GM19099 (cell line): ENCODE data around the gene TREM1.

Experiments
- POLR2A ChIP-seq: IDR thresholded peaks from 3 replicates; pipeline ENCODE4 v1.6.1; 2011; ENCODE audit warnings: low read depth; ENCODE audit not compliant: insufficient read length; ENCODE audit errors: extremely low read depth

Gene TREM1

GRCh38 chr6:41315943-41316620 lies 29.6 kb upstream of the TREM1 start:
- TF ChIP-seq POLR2A, result no peak

DNA sequence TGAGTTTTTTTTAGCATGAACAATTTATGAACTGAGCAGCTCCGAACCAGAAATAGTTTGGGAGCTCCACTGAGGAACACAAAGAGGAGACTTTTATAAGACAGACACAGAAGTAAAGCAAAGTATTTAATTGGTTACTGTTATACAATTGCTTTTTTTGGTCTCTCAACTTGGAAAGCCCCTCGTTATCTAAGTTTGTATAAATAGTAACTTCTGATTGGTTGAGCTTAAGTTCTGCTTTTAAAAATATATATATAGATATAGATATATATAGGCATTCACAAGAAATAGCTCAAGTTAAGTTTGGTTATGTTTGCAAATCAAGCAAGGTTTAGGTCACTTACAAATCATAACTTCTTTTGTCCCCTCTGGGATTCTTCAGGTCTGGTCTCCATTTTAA lies 28.7 kb upstream of the TREM1 start:
- TF ChIP-seq POLR2A, result no peak

- TF ChIP-seq POLR2A, result no peak
Observed at GRCh38 chr6:41306187-41306854, 19.8 kb upstream of the TREM1 start.

- TF ChIP-seq POLR2A, result no peak
Observed at GRCh38 chr6:41302638-41303037, 16.2 kb upstream of the TREM1 start.

DNA sequence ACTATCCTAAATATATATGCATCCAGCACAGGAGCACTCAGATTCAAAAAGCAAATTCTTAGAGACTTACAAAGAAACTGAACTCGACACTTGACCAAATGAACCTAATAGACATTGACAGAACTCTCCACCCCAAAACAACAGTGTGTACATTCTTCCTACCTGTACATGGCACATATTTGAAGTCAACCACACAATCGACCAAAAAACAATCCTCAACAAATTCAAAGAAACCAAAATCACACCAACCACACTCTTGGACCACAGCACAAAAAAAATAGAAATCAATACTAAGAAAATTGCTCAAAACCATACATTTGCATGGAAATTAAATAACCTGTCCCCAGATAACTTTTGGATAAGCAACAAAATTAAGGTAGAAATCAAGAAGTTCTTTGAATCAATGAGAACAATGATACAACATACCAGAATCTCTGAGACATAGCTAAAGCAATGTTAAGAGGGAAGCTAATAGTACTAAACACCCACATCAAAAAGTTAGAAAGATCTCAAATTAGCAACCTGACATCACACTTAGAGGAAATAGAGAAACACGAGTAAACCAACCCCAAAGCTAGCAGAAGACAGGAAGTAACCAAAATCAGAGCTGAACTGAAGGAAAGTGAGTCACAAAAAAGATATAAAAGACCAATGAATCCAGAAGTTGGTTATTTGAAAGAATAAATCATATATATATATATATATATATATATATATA lies 12.5 kb upstream of the TREM1 start:
- no peak for TF ChIP-seq POLR2A

DNA sequence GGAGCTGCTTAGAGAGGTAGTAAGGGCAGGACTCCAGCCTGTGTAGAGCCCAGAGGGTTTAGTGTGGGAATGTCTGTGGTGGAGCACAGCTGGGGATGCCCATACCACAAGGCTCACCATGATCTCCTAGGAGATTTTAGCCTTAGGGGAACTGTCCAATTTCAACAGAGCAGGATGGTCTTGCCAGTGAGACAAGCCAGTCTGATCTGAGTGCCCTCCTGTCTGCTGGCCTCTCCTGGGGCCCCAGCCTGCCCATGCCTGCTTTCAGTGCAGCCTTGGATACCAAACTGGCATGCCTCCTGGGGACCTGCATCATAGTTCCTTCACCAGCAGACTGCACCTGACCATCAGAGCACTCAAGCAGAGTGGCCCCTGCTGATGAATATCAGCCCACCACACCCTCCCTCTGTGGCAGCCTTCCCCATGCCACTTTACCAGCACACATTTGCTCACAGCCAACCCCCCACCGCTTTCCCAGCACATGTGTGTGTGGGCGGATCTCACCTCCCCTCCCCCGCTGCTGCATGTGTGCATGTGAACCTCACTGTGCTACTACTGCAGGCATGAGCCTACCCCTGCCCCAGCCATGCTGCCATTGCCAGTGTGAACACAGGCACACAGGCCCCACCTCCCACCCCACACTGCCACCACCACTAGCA lies 7.9 kb upstream of the TREM1 start:
- no peak for TF ChIP-seq POLR2A

DNA sequence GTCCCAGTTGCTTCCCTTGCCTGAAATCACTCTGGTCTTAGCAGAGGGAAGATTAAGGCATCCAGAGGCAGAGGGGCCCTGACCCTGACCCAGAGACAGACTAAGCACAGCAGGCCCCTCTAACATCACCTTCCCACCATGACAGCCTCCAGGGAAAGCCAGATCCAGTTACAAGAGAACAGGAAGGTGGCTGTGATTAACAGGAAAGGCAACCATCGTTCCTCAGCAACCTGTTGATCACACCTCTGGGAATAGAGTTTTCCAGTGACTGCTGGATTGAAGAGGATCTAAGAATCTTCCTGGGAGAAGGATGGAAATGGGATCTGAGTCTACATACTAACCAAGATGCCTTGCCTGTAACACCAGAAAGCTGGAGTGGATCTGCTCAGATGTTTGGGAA lies 5.2 kb upstream of the TREM1 start:
- TF ChIP-seq POLR2A, result no peak

GRCh38 chr6:41289815-41290214 lies 3.3 kb upstream of the TREM1 start:
- TF ChIP-seq POLR2A, result no peak

DNA sequence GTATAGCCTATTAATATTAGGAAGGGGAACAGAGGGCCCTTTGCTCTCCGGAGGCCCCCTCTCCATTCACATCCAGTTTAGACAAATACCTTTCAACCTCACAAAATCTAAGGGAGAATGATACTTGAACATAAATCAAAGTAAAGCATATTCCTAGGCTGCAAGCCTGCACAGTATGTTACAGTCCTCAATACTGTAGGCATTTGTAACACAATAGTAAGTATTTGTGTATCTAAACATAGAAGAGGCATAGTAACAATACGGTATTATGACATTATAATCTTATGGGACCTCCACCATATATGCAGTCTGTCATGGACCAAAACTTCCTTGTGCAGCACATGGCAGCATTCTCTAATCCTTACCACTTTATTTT lies 2.3 kb upstream of the TREM1 start:
- no peak for TF ChIP-seq POLR2A

DNA sequence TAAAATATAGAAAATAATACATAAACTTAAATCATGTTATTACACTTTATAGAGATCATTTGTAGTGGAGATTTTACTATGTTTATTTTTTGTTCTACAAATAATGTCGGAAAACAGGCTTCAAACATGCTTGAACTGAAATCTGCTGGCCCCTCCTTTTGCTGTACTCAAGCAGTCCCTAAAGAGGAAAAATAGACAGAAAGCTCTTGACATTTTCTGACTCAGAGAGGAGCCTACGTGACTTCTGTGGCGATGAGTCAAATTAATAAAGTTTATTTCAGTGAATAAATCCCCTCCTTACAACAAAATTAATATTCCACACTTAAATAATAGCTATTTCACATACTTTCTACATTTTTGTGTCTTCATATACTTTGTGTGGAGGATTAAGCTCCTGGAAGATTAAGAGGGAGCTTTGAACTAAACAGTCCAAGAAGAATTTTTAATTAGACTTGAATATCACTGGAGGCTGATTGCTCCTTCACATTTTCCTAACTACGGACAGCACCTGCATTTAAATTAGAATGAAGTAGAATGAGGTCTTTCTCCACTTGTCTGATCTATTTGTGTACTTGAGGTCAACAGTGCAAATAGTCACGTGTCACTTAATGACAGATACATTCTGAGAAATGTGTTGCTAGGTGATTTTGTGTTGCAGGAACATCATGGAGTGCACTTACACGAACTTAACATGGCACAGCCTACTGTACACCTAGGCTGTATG lies 1.7 kb upstream of the TREM1 start:
- TF ChIP-seq POLR2A, result no peak

GRCh38 chr6:41284726-41285125 lies 1.8 kb downstream of the TREM1 start:
- no peak for TF ChIP-seq POLR2A

DNA sequence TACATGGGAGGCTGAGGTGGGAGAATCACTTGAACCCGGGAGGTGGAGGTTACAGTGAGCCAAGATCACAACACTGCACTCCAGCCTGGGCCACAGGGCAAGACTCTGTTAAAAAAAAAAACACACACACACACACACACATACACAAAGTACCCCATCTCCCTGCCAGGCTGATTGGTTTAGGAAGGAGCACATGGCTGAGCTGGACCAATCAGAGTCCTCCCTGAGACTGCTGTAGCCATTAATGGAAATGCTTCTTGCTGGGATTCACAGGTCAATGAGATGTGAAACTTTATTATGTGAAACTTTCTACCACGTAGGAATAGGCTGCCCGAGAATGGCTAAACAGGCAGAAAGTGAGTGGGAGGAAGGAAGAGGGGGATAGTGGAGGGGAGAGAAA lies 2.9 kb downstream of the TREM1 start:
- no peak for TF ChIP-seq POLR2A

GRCh38 chr6:41280381-41281057 lies 6.0 kb downstream of the TREM1 start:
- no peak for TF ChIP-seq POLR2A

DNA sequence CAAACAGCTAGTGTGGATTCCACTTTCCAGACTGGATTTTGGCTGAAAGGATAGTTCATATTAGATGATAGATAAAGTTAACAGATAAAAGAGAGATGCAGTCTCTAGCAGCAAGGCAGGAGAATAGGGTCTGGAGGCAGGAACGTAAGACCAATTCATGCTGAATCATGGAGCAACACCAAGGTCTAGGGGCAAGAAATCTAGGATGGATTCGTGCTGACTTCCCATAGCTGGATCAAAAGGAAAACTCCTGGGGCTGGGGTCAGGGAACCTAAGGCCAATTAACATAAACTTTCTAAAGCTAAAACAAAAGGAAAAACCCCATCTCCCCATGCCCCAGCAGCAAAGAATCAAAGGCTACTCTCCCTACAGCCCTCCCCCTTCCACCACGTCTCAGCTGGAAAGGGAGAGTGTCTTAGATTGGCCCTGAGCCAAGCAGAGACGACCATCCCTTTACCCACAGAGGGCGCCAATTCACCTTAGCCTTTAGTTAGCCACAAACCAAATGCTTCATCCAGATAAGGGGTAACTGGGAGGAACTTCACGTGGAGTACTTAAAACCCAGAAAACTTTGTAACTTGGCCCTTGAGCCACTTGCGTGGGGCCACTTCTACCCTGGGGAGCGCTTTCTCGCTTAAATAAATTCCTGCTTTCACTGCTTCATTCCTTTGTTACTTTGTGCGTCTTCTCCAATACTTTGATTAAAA lies 7.6 kb downstream of the TREM1 start:
- TF ChIP-seq POLR2A, result no peak

DNA sequence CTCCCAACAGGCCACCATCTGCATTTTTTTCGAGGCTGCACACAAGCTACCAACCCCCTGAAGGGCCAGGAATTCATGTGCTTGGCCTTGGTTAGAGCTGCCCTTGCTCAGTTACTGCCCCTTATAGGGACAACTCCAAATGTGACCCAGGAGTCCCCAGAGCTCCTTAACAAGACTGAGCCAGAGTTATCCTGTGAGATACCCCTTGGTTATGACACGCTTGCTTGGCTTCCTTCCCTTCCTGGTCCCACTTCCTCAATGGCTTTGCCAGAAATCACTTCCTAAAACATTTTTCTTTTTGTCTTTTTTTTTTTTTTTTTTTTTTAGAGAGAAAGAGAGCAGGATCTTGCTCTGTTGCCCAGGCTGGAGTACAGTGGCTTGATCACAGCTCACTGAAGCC lies 8.9 kb downstream of the TREM1 start:
- no peak for TF ChIP-seq POLR2A

DNA sequence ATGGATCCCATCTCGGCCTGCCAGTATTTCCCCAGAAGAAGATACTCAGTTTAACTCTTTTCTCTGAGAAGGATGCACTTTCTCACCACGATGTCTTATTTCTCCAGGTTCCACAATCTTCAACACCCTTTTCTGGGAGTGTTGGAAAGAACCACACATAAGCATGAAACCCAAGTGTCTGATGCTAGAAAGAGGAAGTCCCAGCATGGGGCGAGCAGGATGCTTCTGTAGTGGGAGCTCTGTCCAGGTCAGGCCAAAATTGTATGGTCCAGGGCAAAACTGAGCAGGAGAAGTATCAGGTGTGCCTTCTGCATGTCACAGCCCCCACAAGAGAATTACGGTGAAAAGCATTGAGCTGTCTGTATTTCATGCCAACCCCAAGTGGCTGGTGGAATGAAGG lies 11.0 kb downstream of the TREM1 start:
- no peak for TF ChIP-seq POLR2A
